ENCODE data around the gene CCDC86. TPM values are rescaled to one million over a fixed set of nuclear protein-coding genes. Genes with fewer than 3 reads are reported as not detected.

The CCDC86 gene
- total and polyA plus RNA-seq, 9 of the 15 experiments (the other 6 are each of a cell fraction or from before 2014, with no cell fraction given), result 4.6 to 102 (median 25.2) TPM

DNA sequence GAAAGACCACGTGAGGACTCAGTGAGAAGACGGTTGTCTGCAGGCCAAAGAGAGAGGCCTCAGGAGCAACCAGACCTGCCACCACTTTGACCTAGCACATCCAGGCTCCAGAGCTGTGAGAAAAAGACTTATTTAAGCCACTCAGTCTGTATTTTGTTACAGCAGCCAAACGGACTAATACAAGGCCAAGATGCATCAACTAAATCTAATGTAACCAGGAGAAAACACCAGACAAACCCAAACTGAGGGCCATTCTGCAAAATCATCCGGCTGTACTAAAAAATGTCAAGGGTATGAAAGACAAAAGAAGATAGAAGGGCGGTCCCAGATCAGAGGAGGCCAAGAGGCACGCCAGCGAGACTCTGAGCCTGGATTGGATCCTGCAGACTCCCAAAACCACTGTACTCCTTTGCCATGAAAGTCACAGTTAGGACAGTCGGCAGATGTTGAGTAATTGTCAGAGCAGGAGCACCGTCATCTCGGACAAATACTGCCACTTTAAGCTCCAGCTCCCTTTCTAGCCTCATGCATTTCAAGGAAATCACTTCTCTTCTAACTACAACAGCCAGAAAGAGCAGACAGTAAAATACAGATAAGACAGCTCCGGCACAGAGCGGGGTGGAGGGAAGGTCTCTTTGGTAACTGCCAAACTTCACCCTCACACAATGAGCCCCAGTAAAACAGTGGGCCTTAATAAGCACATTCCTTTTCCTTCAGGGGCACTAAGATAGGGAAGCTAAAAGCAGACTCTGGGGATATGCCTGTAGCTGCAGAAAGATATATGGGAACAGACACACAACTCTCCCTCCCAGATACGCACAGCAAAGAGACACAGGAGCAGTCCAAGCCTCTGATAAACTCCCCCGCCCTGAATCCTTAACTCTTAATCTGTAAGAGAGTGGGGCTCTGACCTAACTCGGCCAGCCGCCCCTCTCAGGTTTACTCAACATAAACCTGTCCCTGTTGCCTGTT is 21.9 kb downstream of the CCDC86 start (continued):
- TF ChIP-seq, protein P1, sequence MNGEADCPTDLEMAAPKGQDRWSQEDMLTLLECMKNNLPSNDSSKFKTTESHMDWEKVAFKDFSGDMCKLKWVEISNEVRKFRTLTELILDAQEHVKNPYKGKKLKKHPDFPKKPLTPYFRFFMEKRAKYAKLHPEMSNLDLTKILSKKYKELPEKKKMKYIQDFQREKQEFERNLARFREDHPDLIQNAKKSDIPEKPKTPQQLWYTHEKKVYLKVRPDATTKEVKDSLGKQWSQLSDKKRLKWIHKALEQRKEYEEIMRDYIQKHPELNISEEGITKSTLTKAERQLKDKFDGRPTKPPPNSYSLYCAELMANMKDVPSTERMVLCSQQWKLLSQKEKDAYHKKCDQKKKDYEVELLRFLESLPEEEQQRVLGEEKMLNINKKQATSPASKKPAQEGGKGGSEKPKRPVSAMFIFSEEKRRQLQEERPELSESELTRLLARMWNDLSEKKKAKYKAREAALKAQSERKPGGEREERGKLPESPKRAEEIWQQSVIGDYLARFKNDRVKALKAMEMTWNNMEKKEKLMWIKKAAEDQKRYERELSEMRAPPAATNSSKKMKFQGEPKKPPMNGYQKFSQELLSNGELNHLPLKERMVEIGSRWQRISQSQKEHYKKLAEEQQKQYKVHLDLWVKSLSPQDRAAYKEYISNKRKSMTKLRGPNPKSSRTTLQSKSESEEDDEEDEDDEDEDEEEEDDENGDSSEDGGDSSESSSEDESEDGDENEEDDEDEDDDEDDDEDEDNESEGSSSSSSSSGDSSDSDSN (IDR thresholded peaks at IDR 0.05; ENCODE audit: borderline replicate concordance in 1 of 2, low read depth in 2 of 2, low read length in 2 of 2), result no peak
- no peak for TF ChIP-seq RBM39 (optimal IDR thresholded peaks at IDR 0.05; ENCODE audit: low read depth, low read length)
- peak; percentile 42; the same call in 1 of the 2 replicates for TF ChIP-seq CREB1 (IDR thresholded peaks at IDR 0.05)
- TF ChIP-seq CREB1 (CRISPR knock-in tag; IDR thresholded peaks at IDR 0.05), result no peak
- no peak for TF ChIP-seq PURB (CRISPR knock-in tag; IDR thresholded peaks at IDR 0.05; ENCODE audit: low read depth)
- no peak for TF ChIP-seq EZH2 (IDR thresholded peaks at IDR 0.05; ENCODE audit: borderline replicate concordance, low read depth, low read length)
- TF ChIP-seq, protein P2, sequence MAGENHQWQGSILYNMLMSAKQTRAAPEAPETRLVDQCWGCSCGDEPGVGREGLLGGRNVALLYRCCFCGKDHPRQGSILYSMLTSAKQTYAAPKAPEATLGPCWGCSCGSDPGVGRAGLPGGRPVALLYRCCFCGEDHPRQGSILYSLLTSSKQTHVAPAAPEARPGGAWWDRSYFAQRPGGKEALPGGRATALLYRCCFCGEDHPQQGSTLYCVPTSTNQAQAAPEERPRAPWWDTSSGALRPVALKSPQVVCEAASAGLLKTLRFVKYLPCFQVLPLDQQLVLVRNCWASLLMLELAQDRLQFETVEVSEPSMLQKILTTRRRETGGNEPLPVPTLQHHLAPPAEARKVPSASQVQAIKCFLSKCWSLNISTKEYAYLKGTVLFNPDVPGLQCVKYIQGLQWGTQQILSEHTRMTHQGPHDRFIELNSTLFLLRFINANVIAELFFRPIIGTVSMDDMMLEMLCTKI (IDR thresholded peaks at IDR 0.05; ENCODE audit: partially characterized antibody), result no peak
- peak; percentile 92 for TF ChIP-seq CBFA2T3 (IDR thresholded peaks at IDR 0.05)
- no peak for TF ChIP-seq HSF4 (CRISPR knock-in tag; IDR thresholded peaks at IDR 0.05; ENCODE audit: borderline replicate concordance)
- no peak for TF ChIP-seq NR2C2 (CRISPR knock-in tag; IDR thresholded peaks at IDR 0.05)
- no peak for TF ChIP-seq NR2C2 (tag; IDR thresholded peaks at IDR 0.05)
- 0 out of 2 replicates have a peak, but pooled peaks have one; percentile 7 for TF ChIP-seq C11orf30 (IDR thresholded peaks at IDR 0.05; ENCODE audit: low read depth)
- TF ChIP-seq RBM17 (IDR thresholded peaks at IDR 0.05; ENCODE audit: borderline replicate concordance, low read depth, low read length), result no peak
- TF ChIP-seq TAL1 (IDR thresholded peaks at IDR 0.05), result peak; percentile 63; the same call in 1 of the 2 replicates
- no peak for TF ChIP-seq ZNF311 (CRISPR knock-in tag; IDR thresholded peaks at IDR 0.05)
- no peak for TF ChIP-seq RFX5 (IDR thresholded peaks at IDR 0.05; ENCODE audit: low read depth, low read length)
- no peak for TF ChIP-seq SRSF1 (IDR thresholded peaks at IDR 0.05; ENCODE audit: low read depth, low read length)
- TF ChIP-seq, protein P3, sequence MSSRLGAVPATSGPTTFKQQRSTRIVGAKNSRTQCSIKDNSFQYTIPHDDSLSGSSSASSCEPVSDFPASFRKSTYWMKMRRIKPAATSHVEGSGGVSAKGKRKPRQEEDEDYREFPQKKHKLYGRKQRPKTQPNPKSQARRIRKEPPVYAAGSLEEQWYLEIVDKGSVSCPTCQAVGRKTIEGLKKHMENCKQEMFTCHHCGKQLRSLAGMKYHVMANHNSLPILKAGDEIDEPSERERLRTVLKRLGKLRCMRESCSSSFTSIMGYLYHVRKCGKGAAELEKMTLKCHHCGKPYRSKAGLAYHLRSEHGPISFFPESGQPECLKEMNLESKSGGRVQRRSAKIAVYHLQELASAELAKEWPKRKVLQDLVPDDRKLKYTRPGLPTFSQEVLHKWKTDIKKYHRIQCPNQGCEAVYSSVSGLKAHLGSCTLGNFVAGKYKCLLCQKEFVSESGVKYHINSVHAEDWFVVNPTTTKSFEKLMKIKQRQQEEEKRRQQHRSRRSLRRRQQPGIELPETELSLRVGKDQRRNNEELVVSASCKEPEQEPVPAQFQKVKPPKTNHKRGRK (tag; IDR thresholded peaks at IDR 0.05), result no peak
- TF ChIP-seq HNRNPL (IDR thresholded peaks at IDR 0.05; ENCODE audit: low read depth, low read length), result no peak
- no peak for TF ChIP-seq ILF3 (IDR thresholded peaks at IDR 0.05; ENCODE audit: borderline replicate concordance)
- TF ChIP-seq XRCC5 (IDR thresholded peaks at IDR 0.05; ENCODE audit: low read depth, low read length), result no peak
- TF ChIP-seq, protein P4, sequence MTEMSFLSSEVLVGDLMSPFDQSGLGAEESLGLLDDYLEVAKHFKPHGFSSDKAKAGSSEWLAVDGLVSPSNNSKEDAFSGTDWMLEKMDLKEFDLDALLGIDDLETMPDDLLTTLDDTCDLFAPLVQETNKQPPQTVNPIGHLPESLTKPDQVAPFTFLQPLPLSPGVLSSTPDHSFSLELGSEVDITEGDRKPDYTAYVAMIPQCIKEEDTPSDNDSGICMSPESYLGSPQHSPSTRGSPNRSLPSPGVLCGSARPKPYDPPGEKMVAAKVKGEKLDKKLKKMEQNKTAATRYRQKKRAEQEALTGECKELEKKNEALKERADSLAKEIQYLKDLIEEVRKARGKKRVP (CRISPR knock-in tag; IDR thresholded peaks at IDR 0.05), result no peak
- no peak for TF ChIP-seq ZNF24 (IDR thresholded peaks at IDR 0.05)
